Measurements from ENCODE around the gene ARHGAP45.
"Not testable (repeated sequence)": the region's sequence is repeated elsewhere in the genome, so short reads cannot be mapped to it uniquely, and the experiment has no call there.

ARHGAP45 gene

GRCh38 chr19:1106841-1107660 lies 40.1 kb downstream of the ARHGAP45 start:
- DNase-seq: peak; percentile 33

- DNase-seq: no peak
Measured at GRCh38 chr19:1107661-1108261, 40.8 kb downstream of the ARHGAP45 start.

GRCh38 chr19:1108291-1109031 lies 41.5 kb downstream of the ARHGAP45 start:
- DNase-seq: no peak

- no peak for DNase-seq
Measured at GRCh38 chr19:1109032-1109551, 42.1 kb downstream of the ARHGAP45 start.

- DNase-seq: no peak
Measured at GRCh38 chr19:1109697-1110671, 43.0 kb downstream of the ARHGAP45 start.

- DNase-seq: no peak
Measured at GRCh38 chr19:1110809-1111640, 44.1 kb downstream of the ARHGAP45 start.

GRCh38 chr19:1111641-1112267 lies 44.8 kb downstream of the ARHGAP45 start:
- no peak for DNase-seq

GRCh38 chr19:1112268-1113029 lies 45.5 kb downstream of the ARHGAP45 start:
- DNase-seq: no peak

GRCh38 chr19:1113030-1113985 lies 46.3 kb downstream of the ARHGAP45 start:
- peak; percentile 92 for DNase-seq

- no peak for DNase-seq
Measured at GRCh38 chr19:1113986-1114483, 47.1 kb downstream of the ARHGAP45 start.

- DNase-seq: not testable (repeated sequence)
Measured at GRCh38 chr19:1114728-1115127, 47.8 kb downstream of the ARHGAP45 start.

- no peak for DNase-seq
Measured at GRCh38 chr19:1115646-1116420, 48.9 kb downstream of the ARHGAP45 start.

- no peak for DNase-seq
Measured at GRCh38 chr19:1116726-1117581, 50.0 kb downstream of the ARHGAP45 start.

GRCh38 chr19:1117654-1118053 lies 50.7 kb downstream of the ARHGAP45 start:
- DNase-seq: no peak

- no peak for DNase-seq
Measured at GRCh38 chr19:1118999-1119398, 52.0 kb downstream of the ARHGAP45 start.

- DNase-seq: no peak
Measured at GRCh38 chr19:1119475-1120217, 52.7 kb downstream of the ARHGAP45 start.

Data from fibroblast of skin of abdomen (primary cell).